SK-MEL-5 (cell line): Measurements from ENCODE around the gene CACNB1. TPM values are rescaled to one million over a fixed set of nuclear protein-coding genes. Genes with fewer than 3 reads are reported as not detected.

Experiments used
- DNase-seq: peaks from one replicate; pipeline ENCODE4 v3.0.0-alpha.2; 2016; ENCODE audit warnings: low read depth, low spot score
- in situ Hi-C: cut with HindIII; loops from 2 replicates; pipeline ENCODE4 v1.10.0; 2016; ENCODE audit warnings: low sequenced_read_pairs, high pct_unique_total_duplicates, low pct_unique_long_range_greater_than_20kb
- total RNA-seq: library from RNA; depleted of rRNA; stranded (reverse); fragments of >200 nt; shearing (Covaris generic); gene quantifications from 2 replicates; pipeline ENCODE4 v1.2.3, GENCODE V29; 2014

Gene CACNB1
- total RNA-seq, 1 experiment from 2014 or later = 0.74 TPM

DNA sequence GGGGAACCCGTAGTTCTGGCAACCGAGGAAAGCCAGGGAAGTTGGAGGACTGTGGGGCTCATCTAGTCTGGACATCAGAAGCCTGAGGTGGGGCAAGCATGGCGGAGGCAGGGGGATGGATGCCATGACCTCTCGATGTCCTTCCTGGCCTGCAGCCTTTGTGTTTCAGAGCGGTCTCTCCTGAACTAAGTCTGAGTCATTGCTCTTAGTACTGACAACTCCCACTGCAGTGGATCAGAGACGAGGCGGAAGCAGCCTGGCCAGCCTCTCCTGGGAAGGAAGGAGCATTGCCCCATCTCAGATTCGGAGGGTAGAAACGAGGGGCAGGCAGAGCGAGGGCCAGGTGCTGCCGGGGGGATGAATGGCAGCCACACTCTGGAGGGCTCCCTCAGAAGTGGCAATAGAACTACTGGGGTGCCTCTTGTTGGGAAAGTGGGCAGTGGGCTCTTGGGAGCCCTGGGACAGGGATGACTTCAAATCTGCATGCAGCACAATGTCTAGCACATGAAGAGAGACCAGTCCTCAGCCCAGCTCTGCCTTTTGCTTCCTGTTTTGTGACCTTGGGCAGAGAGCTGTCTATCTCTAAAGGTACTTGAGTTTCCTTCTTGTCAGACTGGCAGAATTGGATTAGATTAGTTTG lies 31.9 kb upstream of the CACNB1 start:
- no peak for DNase-seq
- in situ Hi-C loops = no loop called here

DNA sequence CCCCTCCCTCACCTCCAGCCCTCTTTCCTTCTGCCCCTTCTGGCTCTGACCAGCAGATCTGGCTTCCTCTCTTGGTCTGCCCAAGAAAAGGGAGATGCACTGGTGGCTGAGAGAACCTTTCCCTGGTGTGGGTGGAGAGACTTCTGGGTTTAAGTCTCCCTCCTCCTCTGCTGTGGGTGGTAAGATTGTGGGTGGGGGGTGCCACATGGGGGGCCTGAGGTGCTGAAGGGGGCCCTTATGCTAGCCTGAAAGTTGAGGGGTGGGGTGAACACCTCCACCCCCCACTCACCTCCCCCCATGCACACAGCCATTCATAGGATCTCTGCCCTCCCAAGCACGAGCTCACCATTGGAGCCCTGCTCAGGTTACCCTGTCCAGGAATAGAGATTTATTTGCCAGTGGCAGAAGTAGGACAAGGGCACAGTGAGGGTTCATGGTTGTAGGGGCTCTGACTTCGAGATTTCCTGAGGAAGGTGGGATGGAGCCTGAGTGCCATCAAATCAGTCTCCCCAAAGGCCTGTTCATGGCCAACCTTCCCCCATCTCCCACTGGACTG lies 30.0 kb upstream of the CACNB1 start:
- no peak for DNase-seq
- in situ Hi-C loops = no loop called here

DNA sequence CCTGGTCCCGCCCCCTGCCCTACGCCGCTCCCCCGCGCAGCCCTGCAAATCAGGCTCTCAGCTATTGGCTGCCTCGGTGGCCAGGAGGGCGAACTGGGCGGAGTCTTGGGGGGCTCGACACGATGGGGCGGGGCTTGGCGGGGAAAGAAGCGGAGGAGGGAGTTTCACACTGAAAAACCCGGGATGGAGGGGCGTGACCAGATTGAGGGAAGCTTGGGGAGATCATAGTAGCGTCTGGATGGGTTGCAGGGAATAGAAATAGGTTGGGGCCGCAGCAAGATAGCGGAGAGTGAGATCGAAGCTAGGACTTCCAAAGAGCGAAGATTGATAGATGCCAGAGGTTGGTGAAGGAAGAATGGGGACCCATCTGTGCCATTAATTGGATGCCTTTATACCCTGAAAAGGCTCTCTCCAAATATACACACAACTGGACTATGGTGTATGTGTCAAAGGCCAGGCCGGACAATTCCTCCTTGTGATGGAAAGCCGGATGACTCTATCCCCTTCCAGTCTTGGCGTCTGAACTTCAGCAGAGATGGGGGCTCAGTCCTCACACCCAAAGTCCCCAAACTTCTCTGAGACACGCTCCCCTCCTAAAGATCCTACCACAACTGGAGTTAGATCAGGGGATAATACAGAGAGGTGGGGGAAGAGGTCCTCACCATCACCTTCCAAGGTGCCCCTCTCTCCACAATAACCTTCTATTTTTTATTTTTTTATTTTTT lies 28.7 kb upstream of the CACNB1 start:
- in situ Hi-C loops = no loop called here

DNA sequence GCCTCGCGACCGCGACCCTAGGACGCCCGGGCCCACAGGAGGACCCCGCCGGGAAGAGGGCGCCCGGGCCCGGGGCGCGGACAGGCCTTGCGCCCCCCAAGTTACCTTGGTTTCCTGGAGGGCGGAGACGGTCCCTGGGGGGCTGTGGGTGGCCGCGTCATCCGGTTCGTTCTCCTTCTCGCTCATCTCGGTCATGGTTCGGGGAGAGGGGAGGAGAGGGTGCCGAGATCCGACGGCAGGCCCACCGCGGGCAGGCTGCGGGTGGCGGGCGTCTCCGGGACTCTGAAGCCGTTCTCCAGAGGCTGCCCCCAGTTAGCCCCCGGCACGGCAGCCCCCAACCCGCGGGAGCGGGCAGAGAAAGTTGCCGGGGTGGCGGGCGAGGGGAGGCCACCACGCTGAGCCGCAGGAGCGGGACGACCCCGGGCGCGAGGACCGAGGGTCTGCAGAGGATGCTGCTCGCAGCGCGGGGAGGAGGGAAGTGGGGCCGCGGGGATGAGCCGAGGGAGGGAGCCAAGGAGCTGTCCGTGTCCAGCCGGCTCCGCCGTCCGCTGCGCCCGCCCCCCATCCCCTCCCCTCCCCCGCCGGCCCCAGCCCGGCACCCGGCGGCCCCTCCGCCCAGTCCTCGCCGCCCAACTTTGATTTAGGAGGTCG lies 28.0 kb upstream of the CACNB1 start, which contains the start of gene STAC2:
Gene STAC2 (minus strand): TSS at position 638 of the 651 bp plus-strand sequence. CDS start 443 bp downstream, at position 195.
- DNase-seq = no peak
- in situ Hi-C loops = no loop called here

More for the DNA sequence above, 28.7 kb upstream of the CACNB1 start:
- no peak for DNase-seq

DNA sequence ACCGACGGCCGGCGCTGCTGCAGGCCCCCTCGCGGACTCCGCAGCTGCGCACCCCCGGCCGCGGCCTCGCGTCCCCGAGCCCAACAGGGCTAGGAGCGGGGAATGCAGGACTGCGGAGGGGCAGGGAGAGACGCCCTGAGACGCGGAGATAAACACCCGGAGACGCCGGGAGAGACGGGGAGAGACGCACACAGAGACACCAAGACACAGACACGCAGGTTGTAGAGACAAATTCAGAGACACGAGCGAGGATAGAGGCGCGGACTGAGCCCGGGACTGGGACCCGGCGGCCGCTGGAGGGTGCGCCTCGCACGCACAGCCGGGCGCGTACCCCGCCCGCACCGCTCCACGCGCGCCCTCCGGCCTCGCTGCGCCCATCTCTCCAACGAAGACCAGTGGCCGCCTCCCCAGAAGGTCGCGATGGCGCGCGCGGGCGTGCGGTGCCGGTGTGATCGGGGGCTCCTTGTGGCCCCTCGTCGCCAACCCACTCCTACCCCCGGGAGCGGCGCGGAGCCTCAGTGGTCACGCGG lies 27.4 kb upstream of the CACNB1 start:
- in situ Hi-C loops = no loop called here
- no peak for DNase-seq

DNA sequence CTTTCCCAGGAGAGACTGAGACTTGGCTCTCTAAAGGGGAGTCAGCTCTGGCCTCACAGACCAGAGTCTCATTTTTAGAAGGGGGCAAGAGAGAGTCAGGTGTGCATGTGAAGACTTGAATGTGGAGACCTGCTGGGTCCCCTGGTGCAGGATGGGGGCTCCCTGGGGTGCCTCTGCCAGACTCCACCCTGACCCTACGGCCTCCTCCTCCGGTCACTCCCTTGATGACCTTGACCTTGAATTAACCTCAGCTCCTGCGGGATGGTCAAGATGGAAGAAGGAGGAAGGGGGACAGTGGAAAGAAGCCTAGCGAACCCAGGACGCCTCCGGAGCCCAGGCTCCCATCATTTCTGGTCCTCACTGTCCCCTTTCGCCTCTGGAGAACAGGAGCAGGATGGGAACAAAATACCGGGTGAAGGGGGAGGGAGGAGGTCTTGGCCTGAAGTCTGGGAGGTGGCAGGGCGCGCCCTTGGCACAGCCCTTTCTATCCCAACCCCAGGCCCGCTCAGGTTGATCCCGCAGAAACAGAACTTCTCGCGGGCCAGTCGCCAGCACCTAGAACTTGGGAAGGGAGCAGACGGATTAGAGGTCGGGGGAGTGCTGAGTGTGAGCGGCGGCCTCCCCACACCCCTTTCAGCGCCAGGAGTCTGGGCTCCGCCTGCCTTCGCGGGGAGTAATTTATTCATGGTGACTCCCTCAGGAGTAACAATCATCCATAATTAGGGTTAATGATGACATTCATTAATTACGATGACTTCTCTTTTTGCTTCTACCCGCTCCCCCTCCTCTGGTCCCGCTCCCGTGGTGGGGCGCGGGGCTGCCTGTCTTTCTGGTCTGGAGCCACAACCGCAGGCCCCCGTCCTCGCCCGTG lies 26.7 kb upstream of the CACNB1 start:
- in situ Hi-C loops = no loop called here
- DNase-seq = no peak

DNA sequence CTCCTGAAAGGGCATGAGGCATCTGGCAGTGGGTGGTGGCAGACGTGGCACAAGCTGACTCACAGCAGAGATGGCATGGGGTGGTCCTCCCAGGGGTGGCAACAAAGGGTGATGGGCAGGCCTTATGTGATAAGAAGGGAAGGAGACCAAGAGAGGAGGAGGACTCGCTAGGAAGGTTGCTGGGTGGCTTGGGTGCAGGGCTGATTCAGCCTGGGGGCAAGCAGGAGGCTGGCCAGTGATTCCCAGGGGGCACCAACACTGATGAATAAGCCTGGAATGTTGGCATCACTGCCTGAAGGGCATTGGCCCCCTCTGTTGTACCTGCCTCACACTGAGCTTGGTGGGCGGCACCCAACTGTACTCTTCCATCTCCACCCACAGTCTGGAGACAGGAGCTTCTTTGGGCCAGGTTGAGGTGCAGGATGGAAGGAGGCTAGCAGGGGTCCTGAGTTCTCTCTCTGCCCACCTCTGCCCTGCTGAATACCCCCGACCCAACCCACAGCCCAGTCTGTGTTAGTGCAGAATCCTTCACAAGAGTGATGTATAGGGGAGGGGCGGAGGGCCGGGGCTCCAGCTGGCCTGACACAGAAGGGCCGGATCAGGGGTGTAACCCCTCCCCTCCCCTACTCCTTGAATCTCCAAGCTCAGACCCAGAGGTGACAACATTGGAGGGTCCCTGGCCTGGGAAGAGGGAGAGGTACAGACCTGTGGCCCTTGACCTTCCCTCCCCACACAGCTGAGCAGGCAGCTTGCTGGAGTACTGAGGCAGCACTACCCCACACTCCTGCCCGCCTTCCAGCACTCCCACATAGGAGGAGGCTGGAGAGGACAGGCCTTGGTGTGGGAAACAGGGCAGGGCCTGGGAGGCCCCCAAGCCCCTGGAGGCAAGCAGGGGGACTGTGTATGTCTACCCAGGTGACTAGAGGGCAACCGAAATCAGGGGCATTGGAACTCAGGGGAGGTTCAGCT lies 25.7 kb upstream of the CACNB1 start:
- in situ Hi-C loops = no loop called here
- DNase-seq = no peak

DNA sequence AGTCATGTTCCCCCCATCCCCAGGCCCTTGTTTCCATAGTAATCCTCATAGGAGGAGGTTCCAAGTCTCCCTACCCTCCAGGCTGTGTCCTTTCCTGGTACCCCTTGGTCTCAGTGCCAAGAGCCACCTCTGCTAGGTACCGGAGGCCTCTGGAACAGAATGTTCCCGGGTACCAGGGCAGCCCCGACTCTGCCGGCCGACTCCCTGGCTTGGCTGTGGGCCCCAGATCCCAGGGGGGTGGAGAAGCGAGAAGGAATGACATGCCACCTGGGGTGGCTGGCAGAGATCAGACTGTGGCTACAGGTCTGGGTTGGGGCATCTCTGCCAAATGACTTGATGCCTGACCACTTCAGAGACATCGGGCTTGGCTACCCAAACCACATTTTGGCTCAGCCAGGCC lies 24.7 kb upstream of the CACNB1 start:
- in situ Hi-C loops = no loop called here
- no peak for DNase-seq

DNA sequence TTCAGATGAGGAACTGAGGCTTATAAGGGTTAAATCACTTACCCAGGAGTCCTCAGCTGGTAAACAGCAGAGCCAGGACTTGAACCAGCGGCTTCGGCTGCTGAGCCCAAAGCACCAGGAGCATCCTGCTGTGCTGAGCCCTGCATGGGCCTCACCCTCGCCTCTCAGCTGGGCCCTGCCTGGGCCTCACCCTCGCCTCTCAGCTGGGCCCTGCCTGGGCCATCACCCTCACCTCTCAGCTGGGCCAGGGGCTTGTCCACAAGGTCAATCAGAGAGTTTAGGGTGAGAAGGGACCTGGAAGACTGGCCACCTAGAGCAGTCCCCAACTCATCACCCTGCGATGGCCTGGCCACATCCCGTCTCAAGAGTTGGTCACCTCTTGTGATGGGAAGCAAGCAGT lies 24.1 kb upstream of the CACNB1 start:
- in situ Hi-C loops = no loop called here
- no peak for DNase-seq

DNA sequence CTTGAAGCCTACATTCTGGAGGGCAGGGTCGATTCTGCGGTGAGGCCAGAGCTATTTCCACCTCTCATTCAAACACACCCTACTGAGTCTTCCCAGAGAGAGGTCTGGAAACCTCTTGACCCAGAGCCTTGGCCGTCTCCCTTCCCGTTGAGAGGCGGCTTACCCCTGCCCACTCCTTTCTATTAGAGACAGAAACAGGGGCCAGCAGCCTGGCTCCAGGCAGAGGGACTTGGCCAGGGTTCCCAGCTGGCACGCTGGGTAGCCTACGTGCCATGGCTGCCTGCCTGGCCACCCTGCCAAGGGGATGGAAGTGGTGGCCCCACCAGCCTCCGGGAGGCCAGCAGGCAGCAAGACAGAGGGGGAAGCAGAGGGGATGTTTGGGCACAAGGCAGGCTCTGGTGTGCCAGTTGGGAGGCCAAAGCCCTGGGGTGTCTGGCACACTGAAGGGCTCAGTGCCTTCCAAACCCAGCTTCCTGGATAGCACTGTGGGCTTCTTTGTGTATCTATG lies 22.2 kb upstream of the CACNB1 start:
- in situ Hi-C loops = no loop called here
- no peak for DNase-seq

DNA sequence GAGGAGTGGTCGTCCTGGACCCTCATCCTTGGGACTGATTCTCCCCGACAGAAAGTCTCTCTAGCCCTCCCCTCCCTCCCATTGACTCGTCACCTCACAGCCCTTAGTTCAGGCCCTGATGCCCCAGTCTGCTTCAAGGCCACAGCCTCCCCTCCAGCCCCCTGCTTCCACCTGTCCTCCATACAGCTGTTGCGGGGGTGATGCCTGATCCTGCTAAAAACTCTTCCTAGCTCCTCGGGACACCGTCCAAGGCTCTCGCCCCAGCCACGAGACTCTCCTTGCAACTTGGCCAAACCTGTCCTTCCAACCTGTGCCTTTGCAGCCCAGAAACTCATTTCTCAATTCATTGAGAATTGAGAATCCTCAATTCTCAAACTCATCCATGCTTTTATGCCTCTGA lies 21.4 kb upstream of the CACNB1 start:
- DNase-seq = no peak
- in situ Hi-C loops = no loop called here

DNA sequence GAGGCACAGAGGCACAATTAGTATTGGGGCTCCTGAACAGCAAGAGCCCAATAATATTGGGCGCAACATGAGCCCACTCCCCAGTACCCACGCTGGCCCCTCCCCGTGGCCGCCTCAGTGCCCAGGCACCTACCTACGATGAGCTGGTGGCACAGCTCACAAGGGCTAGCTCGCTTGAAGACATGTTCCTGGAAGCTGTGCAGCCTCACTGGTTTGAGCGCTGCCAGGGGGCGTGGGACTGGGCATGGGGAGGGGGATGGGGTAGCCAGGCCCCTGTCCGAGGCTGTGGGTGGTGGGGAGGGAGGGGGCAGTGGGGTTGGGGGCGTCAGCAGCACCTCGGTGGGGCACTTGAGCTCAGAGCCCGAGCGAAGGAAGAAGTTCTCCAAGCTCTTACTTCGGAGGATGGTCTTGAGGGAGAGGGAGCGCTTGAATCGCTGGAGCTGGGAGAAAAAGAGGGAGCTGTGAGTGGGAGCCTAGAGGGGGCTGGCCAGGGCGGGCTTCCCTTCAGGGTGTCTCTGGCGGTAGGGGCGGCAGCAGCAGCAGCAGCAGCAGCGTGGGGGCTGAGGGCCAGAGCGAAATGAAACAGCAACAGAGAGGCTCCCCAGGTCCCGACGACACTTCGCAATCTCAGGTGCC lies 20.4 kb upstream of the CACNB1 start:
- DNase-seq = no peak
- in situ Hi-C loops = no loop called here

DNA sequence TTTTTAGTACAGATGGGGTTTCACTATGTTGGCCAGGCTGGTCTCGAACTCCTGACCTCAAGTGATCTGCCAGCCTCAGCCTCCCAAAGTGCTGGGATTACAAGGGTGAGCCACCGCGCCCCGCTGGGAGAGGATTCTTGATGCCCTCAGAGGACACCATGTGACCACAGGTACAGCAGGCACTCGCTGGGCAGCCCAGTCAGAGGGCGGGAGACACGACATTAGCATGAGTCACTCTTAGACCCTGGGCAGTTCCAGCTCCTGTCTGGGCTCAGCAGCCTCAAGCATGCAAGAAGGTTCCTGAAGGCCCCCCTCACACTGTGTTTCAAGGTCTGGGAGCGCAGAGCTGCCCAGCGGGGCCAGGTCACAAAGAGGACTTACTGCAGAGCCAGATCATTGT lies 16.4 kb upstream of the CACNB1 start:
- no peak for DNase-seq
- in situ Hi-C loops = no loop called here

DNA sequence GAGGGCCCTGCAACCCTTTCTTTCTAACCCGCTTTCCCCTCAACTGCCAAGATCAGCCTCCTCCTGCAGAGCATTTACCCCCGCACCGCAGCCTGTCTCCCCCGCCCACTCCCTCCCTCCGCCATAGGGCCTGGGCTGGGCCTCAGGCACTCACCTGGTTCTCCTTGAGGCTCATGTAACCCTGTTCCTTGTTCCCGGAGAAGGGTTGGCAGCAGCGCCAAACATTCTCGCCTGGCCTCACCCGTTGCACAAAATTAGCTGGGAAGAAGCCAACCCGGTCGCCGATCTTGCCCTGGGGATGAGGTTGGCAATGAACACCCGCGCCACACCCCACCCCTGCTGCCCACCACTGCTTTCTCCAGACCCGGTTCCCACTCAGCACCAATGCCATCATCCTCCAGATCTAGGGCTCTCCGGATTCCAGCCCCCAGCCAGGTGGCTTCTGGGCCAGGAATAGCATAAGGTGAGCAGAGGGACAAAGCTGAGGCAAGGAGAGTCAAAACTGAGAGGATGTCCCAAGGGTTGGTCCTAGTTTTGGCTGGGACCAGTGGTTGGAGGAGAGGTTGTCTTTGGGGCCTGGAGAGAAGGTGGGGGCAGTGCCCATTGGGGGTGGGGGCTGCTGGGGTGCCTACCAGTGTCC lies 15.5 kb upstream of the CACNB1 start:
- DNase-seq = no peak
- in situ Hi-C loops = no loop called here

DNA sequence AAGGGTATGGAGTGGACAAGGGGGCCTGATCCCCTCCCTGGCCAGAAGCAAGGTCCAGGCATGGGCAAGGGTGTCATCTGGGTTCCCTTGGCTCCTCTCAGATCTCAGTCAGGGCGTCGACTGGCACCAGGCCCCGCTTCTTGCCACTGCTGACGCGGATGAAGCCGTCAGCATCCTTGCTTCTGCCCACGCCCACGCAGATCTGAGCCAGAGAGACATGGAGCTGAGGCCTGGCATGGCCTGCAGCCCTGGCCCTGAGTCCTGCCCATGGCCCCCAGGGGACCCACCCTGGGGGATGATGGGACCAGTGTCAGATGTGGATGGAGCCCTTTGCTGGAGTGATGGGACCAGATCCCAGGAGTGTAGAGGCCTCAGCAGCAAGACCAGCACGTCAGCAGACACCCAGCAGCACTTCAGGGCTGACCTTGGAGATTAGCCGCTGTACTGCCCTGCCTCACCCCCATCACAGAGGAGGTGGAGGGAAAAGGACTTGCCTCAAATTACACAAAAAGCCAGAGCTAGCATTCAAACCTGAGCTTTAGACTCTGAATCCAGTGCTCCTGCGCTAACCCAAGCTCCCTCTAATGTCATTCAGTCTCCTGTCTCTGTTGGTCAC lies 14.8 kb upstream of the CACNB1 start:
- no peak for DNase-seq
- in situ Hi-C loops = no loop called here
